ENCODE results near the gene AP3D1.

AP3D1 gene

GRCh38 chr19:2119921-2120785 lies 31.2 kb downstream of the AP3D1 start:
- H3K4me3 ChIP-seq (ENCODE audit: low read depth, low read length), result no peak overlapping the region
- no peak for DNase-seq (ENCODE audit: low read depth)
- no peak for TF ChIP-seq CTCF (IDR thresholded peaks at IDR 0.05; ENCODE audit: low read depth, low read length, missing control alignments)

GRCh38 chr19:2118438-2118837 lies 32.9 kb downstream of the AP3D1 start:
- TF ChIP-seq CTCF (IDR thresholded peaks at IDR 0.05; ENCODE audit: low read depth, low read length, missing control alignments), result no peak
- H3K4me3 ChIP-seq (ENCODE audit: low read depth, low read length), result no peak overlapping the region
- no peak for DNase-seq (ENCODE audit: low read depth)

DNA sequence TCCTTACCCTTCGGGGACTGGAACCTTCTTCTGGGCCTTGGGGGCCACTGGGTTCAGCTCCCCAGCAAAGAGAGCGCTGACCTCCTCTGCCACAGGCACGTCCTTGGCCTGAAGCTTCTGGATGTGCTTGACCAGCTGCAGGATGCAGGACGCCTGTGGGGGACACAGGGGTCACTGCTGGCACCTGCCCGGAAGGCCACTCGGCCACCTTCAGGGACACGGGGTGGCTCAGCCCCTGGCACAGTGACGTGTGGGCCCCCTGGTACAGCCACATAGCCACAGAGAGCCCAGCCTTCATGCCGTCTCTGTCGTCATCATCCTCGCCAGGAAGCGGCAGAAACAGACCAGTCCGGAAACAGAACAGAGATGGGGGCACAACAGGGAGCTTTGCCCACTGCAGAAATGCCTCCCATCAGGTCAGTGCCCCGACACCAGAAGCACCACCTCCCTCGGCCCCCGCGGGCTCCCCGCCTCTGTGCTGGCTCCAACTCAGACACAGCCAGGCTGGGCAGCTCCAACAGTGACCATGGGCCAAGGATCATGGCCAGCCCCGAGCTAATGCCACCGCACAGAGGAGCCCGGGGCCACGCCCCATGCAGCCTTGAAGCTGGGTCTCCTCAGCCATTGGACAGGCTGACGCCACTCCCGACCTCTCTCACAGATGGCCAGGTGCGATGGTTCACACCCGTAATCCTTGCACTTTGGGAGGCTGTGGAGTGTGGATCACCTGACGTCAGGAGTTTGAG lies 34.0 kb downstream of the AP3D1 start:
- no peak for DNase-seq (ENCODE audit: low read depth)
- H3K4me3 ChIP-seq (ENCODE audit: low read depth, low read length), result no peak overlapping the region
- TF ChIP-seq CTCF (IDR thresholded peaks at IDR 0.05; ENCODE audit: low read depth, low read length, missing control alignments), result no peak

DNA sequence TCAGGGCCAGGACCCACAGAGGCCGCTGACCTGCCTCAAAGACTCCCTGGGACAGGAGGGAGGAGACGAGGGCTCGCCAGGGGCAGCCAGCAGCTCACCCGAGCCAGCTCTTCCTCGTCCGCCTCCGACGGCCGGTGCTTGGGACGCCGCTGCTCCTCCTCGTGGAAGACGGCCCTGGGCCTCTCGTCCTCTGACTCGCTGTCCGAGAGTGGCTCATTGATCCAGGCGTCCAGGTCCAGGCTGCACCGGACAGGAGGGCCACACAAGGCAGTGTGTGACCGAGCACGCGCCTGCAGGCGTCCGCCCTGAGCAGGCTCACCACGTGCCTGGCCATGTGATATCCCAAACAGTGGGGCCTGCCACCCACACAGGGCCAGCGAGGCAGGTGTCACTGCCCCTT lies 34.9 kb downstream of the AP3D1 start:
- DNase-seq (ENCODE audit: low read depth), result no peak
- H3K4me3 ChIP-seq (ENCODE audit: low read depth, low read length), result no peak overlapping the region
- no peak for TF ChIP-seq CTCF (IDR thresholded peaks at IDR 0.05; ENCODE audit: low read depth, low read length, missing control alignments)

GRCh38 chr19:2115911-2116426 lies 35.4 kb downstream of the AP3D1 start:
- TF ChIP-seq CTCF (IDR thresholded peaks at IDR 0.05; ENCODE audit: low read depth, low read length, missing control alignments), result no peak

GRCh38 chr19:2115324-2115723 lies 36.0 kb downstream of the AP3D1 start:
- DNase-seq (ENCODE audit: low read depth), result no peak
- no peak overlapping the region for H3K4me3 ChIP-seq (ENCODE audit: low read depth, low read length)
- no peak for TF ChIP-seq CTCF (IDR thresholded peaks at IDR 0.05; ENCODE audit: low read depth, low read length, missing control alignments)

More at GRCh38 chr19:2115911-2116426, 35.4 kb downstream of the AP3D1 start:
- H3K4me3 ChIP-seq (ENCODE audit: low read depth, low read length), result no peak overlapping the region
- DNase-seq (ENCODE audit: low read depth), result no peak

Measured in GM12864 (cell line).